HUES48 (cell line): Measurements from ENCODE around the gene PC.
A peak's percentile ranks its signal among the peaks of the same experiment; 100 is the strongest.

Experiments used
- H3K27ac ChIP-seq: one replicate; pipeline ENCODE4 v1.7.0; 2013; ENCODE audit warnings: low read depth, low read length, inconsistent platforms
- H3K27me3 ChIP-seq: 2 replicates; pipeline ENCODE4 v1.6.1; 2013; ENCODE audit warnings: mild to moderate bottlenecking, low read length; ENCODE audit not compliant: control insufficient read depth, insufficient read depth
- H3K36me3 ChIP-seq: 2 replicates; pipeline ENCODE4 v1.6.1; 2013; ENCODE audit warnings: low read length; ENCODE audit not compliant: control insufficient read depth, insufficient read depth
- H3K4me1 ChIP-seq: 2 replicates; pipeline ENCODE4 v1.6.1; 2013; ENCODE audit warnings: mild to moderate bottlenecking, low read length; ENCODE audit not compliant: control insufficient read depth, insufficient read depth
- H3K4me3 ChIP-seq: 2 replicates; pipeline ENCODE4 v1.5.1; 2013; ENCODE audit warnings: mild to moderate bottlenecking, low read depth, low read length
- H3K9ac ChIP-seq: 2 replicates; pipeline ENCODE4 v1.6.1; 2013; ENCODE audit warnings: mild to moderate bottlenecking, low read depth, low read length, moderate library complexity
- H3K9me3 ChIP-seq: 2 replicates; pipeline ENCODE4 v1.6.1; 2013; ENCODE audit warnings: low read length; ENCODE audit not compliant: control insufficient read depth, insufficient read depth

PC gene

GRCh38 chr11:66851239-66851596 lies 107.0 kb downstream of the PC start:
- no peak overlapping the region for H3K4me3 ChIP-seq
- peaks cover 31% of the 10 kb centered on the region for H3K36me3 ChIP-seq
- H3K4me1 ChIP-seq: peaks cover 4% of the 10 kb centered on the region
- H3K9ac ChIP-seq: no peak overlapping the region
- H3K9me3 ChIP-seq: no peaks in the 10 kb centered on the region
- no peak overlapping the region for H3K27ac ChIP-seq
- H3K27me3 ChIP-seq: no peaks in the 10 kb centered on the region

DNA sequence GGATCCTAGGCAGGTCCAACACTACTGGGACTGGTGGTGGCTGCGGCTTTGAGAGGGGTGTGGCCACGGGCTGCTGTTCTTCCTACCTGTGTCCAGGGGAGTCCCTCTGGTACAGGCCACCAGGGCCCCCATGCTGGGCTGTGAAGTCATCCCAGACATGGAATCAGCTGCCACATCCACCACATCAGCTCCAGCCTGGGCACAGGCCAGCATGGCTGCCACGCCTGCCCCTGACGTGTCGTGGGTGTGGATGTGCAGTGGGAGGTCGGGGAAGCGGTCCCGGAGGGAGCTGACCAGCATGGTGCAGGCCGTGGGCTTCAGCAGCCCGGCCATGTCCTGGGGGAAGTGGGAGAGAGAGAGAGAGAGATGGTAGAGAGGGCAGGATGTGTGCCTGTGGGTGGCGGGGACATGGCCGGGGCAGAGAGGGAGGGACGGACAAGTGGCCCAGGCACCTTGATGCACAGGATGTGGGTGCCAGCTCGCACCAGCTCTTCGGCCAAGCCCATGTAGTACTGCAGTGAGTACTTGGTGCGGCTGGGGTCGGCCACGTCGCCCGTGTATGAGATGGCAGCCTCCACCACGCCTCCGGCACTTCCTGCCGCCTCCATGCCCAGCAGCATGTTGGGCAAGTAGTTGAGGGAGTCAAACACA lies 107.5 kb downstream of the PC start:
- no peaks in the 10 kb centered on the region for H3K27me3 ChIP-seq
- no peak overlapping the region for H3K4me3 ChIP-seq
- no peak overlapping the region for H3K27ac ChIP-seq
- H3K9ac ChIP-seq: no peak overlapping the region
- H3K9me3 ChIP-seq: no peaks in the 10 kb centered on the region
- peaks cover 3% of the 10 kb centered on the region for H3K4me1 ChIP-seq
- peaks cover 36% of the 10 kb centered on the region for H3K36me3 ChIP-seq

DNA sequence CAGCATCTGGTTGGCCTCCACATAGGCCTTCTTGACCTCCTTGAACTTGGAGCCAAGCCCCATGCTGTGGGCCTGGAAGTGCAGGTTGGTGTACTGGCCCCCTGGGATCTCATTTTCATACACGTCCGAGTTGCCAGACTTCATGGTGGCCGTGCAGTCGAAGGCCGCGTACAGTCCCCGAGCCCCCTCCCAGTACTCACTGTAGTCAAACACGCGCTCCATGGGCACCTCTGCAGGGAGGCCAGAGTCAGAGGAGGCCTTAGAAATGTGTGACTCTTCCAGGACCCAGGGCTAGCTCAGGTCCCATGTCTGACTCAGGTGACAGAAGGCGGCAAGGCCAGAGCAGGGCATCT lies 108.0 kb downstream of the PC start:
- peaks cover 41% of the 10 kb centered on the region for H3K36me3 ChIP-seq
- H3K9me3 ChIP-seq: no peaks in the 10 kb centered on the region
- no peak overlapping the region for H3K4me3 ChIP-seq
- no peak overlapping the region for H3K9ac ChIP-seq
- no peak overlapping the region for H3K27ac ChIP-seq
- H3K27me3 ChIP-seq: no peaks in the 10 kb centered on the region
- H3K4me1 ChIP-seq: no peaks in the 10 kb centered on the region

DNA sequence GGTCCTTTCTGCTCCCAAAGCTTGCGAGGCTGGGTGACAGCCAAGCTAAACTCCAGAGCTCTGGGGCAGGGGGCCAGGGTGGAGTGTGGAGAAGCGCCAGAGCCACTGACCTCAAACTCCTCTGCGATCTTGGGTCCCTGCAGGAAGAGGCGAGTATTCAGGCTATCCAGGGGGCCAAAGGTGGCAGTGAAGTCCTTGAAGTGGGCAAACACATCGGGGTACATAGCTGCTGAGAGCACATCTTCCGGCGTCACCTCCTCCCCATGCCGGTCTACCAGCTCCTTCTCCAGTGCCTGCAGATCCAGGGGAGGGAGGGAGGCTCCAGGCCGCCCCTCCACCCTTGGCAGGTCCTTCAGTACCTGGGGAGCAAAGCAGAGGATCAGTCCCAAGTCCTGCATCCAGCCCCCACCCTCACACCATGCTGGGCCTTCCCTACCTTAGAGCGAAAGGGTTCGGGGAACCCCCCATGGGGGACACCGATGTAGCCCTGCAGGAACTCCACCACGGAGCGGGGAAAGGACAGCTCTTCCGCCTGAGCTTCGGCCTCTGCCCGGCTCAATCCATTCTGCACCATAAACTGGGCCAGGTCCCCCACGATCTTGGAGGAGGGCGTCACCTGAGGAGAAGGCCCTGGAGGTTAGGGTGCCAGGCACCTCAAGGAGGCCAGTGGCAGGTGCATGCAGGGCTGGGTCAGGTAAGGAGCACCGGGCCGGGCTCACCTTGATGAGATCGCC lies 108.5 kb downstream of the PC start:
- H3K36me3 ChIP-seq: peaks cover 46% of the 10 kb centered on the region
- H3K9me3 ChIP-seq: no peaks in the 10 kb centered on the region
- H3K27me3 ChIP-seq: no peaks in the 10 kb centered on the region
- H3K27ac ChIP-seq: no peak overlapping the region
- no peaks in the 10 kb centered on the region for H3K4me1 ChIP-seq
- H3K4me3 ChIP-seq: no peak overlapping the region
- H3K9ac ChIP-seq: no peak overlapping the region

GRCh38 chr11:66848671-66849500 lies 109.3 kb downstream of the PC start:
- H3K36me3 ChIP-seq: peaks cover 50% of the 10 kb centered on the region

GRCh38 chr11:66847461-66848232 lies 110.5 kb downstream of the PC start:
- peaks cover 50% of the 10 kb centered on the region for H3K36me3 ChIP-seq
- H3K27me3 ChIP-seq: no peaks in the 10 kb centered on the region
- no peak overlapping the region for H3K4me3 ChIP-seq
- no peak overlapping the region for H3K9ac ChIP-seq
- H3K4me1 ChIP-seq: peaks cover 5% of the 10 kb centered on the region; the same call in 1 of the 2 replicates
- H3K27ac ChIP-seq: no peak overlapping the region
- no peaks in the 10 kb centered on the region for H3K9me3 ChIP-seq

More at GRCh38 chr11:66848671-66849500, 109.3 kb downstream of the PC start:
- Histone ChIP-seq H3K9me3 (no peaks in the 10 kb centered on the region), H3K4me3 (no peak overlapping the region), H3K4me1 (peaks cover 5% of the 10 kb centered on the region; the same call in 1 of the 2 replicates), H3K9ac (no peak overlapping the region), H3K27me3 (no peaks in the 10 kb centered on the region), H3K27ac (no peak overlapping the region)

DNA sequence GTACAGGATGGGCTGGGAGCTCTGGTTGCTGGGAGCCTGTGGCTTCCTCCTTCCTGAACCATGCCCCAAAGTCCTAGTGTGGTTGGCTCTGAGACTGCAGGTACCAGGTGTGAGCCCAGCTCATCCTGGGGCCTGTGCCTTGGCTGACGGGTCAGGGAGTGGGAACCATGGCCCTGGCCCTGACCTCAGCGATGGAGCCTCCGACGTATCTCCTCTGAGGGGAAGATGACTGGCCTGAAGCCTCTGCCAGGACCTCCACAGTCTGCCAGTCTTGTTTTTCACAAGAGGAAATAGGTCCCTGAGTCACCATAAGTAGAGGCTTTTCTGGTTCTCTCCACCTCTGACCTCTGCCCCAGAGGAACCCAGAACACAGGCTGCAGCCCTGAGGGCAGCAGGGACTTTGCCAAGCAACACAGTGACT lies 111.5 kb downstream of the PC start:
- no peak overlapping the region for H3K27ac ChIP-seq
- H3K4me1 ChIP-seq: peaks cover 5% of the 10 kb centered on the region; the same call in 1 of the 2 replicates
- H3K4me3 ChIP-seq: no peak overlapping the region
- H3K27me3 ChIP-seq: no peaks in the 10 kb centered on the region
- no peak overlapping the region for H3K9ac ChIP-seq
- H3K36me3 ChIP-seq: peaks cover 51% of the 10 kb centered on the region
- H3K9me3 ChIP-seq: no peaks in the 10 kb centered on the region

- peaks cover 5% of the 10 kb centered on the region; the same call in 1 of the 2 replicates for H3K4me1 ChIP-seq
- no peaks in the 10 kb centered on the region for H3K9me3 ChIP-seq
- H3K36me3 ChIP-seq: peaks cover 56% of the 10 kb centered on the region
- H3K4me3 ChIP-seq: no peak overlapping the region
- H3K27me3 ChIP-seq: no peaks in the 10 kb centered on the region
- H3K9ac ChIP-seq: no peak overlapping the region
- H3K27ac ChIP-seq: no peak overlapping the region
These were observed 112.3 kb downstream of the PC start for GRCh38 chr11:66845876-66846212.

DNA sequence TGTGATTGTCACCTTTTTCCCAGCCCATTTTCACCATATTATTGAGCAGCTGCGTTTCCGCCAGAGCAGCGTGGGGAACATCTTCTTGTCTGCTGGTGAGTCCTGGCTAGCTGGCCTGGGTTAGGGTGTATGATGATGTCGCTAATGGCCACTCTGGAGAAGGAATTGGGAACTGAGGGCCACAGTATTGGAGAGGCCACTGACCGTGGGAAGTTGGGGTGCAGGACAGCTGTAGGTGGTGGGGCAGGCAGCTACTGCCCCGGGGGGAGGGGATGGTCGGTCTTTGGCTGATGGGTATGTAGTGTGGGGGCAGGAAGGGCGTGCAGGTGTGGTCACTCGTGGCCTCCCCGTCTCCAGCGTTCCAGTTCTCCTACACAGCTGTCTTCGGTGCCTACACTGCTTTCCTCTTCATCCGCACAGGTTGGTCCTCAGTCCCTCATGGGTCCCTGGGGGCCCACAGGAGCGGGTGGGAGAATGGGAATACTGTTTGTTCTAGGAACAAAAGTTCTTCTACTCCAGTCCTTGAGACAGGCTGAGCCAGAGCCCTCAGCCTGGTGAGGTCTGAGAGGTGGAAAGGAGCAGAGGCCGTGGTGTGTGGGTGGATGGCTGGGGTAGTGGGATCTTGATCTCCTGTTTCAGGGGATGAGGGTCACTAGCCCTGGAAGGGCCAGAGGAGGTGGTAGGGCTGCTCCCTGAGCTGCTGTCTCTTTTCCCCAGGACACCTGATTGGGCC lies 112.9 kb downstream of the PC start:
- no peak overlapping the region for H3K9ac ChIP-seq

DNA sequence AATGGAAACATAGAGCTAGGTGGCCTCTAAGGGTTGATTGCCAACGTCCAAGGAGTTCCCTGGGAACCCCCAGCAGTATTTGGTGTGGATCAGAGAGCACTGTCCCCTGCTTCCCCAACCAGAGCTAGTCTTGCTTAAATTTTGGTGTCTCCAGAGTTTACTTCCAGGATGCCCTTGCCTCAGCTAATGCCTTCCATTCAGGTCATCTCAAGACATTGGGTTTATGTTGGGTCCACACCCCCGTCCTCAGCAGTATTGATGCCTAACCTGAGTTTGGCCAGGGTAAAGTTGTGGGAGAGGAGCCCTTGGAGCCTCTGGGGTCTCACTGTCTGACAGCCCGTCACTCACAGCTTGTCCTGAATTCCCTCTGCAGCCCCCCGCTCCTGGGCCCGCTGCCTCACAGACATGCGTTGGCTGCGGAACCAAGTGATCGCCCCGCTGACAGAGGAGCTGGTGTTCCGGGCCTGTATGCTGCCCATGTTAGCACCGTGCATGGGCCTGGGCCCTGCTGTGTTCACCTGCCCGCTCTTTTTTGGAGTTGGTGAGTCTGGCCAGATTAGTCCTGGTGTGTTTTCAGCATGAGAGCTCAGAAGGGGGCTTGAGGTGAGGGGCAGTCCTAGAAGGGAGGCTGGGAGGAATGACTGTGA lies 113.6 kb downstream of the PC start:
- H3K9me3 ChIP-seq: no peaks in the 10 kb centered on the region
- no peak overlapping the region for H3K9ac ChIP-seq
- H3K4me3 ChIP-seq: peak overlapping the region; percentile 93; the same call in 1 of the 2 replicates
- peaks cover 5% of the 10 kb centered on the region; the same call in 1 of the 2 replicates for H3K4me1 ChIP-seq
- peaks cover 60% of the 10 kb centered on the region for H3K36me3 ChIP-seq
- no peak overlapping the region for H3K27ac ChIP-seq
- H3K27me3 ChIP-seq: no peaks in the 10 kb centered on the region

More for the DNA sequence above, 112.9 kb downstream of the PC start:
- Histone ChIP-seq H3K27me3 (no peaks in the 10 kb centered on the region), H3K9me3 (no peaks in the 10 kb centered on the region), H3K27ac (no peak overlapping the region), H3K4me1 (peaks cover 5% of the 10 kb centered on the region; the same call in 1 of the 2 replicates), H3K36me3 (peaks cover 56% of the 10 kb centered on the region), H3K4me3 (no peak overlapping the region)
